K562 (cell line): Measurements from ENCODE around the gene MBOAT1. TPM values are rescaled to one million over a fixed set of nuclear protein-coding genes. Genes with fewer than 3 reads are reported as not detected.
A peak's percentile ranks its signal among the peaks of the same experiment; 100 is the strongest.

ENCODE experiments used
- ATAC-seq: fragments of 200-7000 bp; cut with Tn5 transposase; 3 replicates; pipeline ENCODE4 v1.9.1; 2020; ENCODE audit warnings: moderate library complexity
- Bru-seq: library from RNA; stranded (reverse); fragments of 400-500 nt; gene quantifications from one replicate; lab custom pipeline; 2021; lab: Mats Ljungman, UMichigan
- BruChase-seq, 2 experiments: library from RNA; stranded (reverse); fragments of 400-500 nt; gene quantifications; one replicate each; lab custom pipeline; 2021; lab: Mats Ljungman, UMichigan
- BruUV-seq: library from RNA; stranded (reverse); fragments of 400-500 nt; replicated peaks from 2 replicates; lab custom pipeline; 2021; lab: Mats Ljungman, UMichigan
- CTCF ChIA-PET: fragments of 300-600 bp; formaldehyde crosslinking; extraction: SDS; loops from one replicate; lab custom pipeline; 2021; ENCODE audit warnings: low intra/inter-chr PET ratio; lab: Yijun Ruan, JAX
- POLR2A ChIA-PET: fragments of 300-600, 350-650 bp; sonication (Branson Sonifier 250); formaldehyde crosslinking; extraction: SDS; loops from one replicate; lab custom pipeline; 2021; ENCODE audit warnings: antibody characterized with exemption, inconsistent platforms; lab: Yijun Ruan, JAX
- DNase-seq, 4 experiments: peaks; one replicate each; pipeline versions ENCODE4 v3.0.0 to v3.0.0-alpha.2; 2011 to 2018; ENCODE audit warnings: low spot score in 3 of 4, mixed read lengths in 3 of 4; ENCODE audit errors: extremely low read depth in 1 of 4
- FAIRE-seq: peaks from 2 replicates; lab custom pipeline; 2011; peaks lifted over from hg19 to GRCh38; lab: Jason Lieb, UNC
- H2AFZ ChIP-seq: 2 replicates; pipeline ENCODE4 v1.6.0; 2011; ENCODE audit warnings: low read depth, low read length, control low read depth, inconsistent platforms
- H3K27ac ChIP-seq: fragments of 200-600 bp; 3 replicates; pipeline ENCODE4 v1.8.0; 2011; ENCODE audit warnings: low read depth, mild to moderate bottlenecking, control low read depth, inconsistent platforms, low read length, moderate library complexity, mixed read lengths; ENCODE audit errors: extremely low read depth
- H3K27me3 ChIP-seq, 2 experiments: fragments of 300-600 bp in 1 of 2; 2 replicates in 1 of 2; 3 replicates in 1 of 2; pipeline versions ENCODE4 v1.6.0 to v1.8.0; 2011; ENCODE audit warnings: inconsistent platforms in 2 of 2, low read length in 2 of 2, mild to moderate bottlenecking in 1 of 2, mixed read lengths in 1 of 2, moderate library complexity in 1 of 2; ENCODE audit not compliant: control insufficient read depth in 2 of 2, insufficient read depth in 2 of 2
- H3K36me3 ChIP-seq: fragments of 300-600 bp; 3 replicates; pipeline ENCODE4 v1.8.0; 2011; ENCODE audit warnings: mild to moderate bottlenecking, low read length, inconsistent platforms; ENCODE audit not compliant: control insufficient read depth, insufficient read depth
- H3K4me1 ChIP-seq, 2 experiments: fragments of 200-600 bp in 1 of 2; replicated peaks in 1 of 2; 2 replicates in 1 of 2; 3 replicates in 1 of 2; pipeline versions ENCODE4 v1.5.1 to v1.8.0; 2011; ENCODE audit warnings: inconsistent platforms in 2 of 2, low read length in 2 of 2, mild to moderate bottlenecking in 1 of 2, mixed read lengths in 1 of 2, moderate library complexity in 1 of 2; ENCODE audit not compliant: control insufficient read depth in 2 of 2, insufficient read depth in 2 of 2
- H3K4me2 ChIP-seq: 2 replicates; pipeline ENCODE4 v1.6.1; 2011; ENCODE audit warnings: low read length, control low read depth, inconsistent platforms, mixed read lengths; ENCODE audit not compliant: insufficient read depth
- H3K4me3 ChIP-seq: fragments of 200-600 bp; sonication (generic), shearing (Covaris generic); 2 replicates; pipeline ENCODE4 v1.5.1; 2016; ENCODE audit warnings: control low read depth, inconsistent platforms
- H3K79me2 ChIP-seq: fragments of 200-600 bp; 3 replicates; pipeline ENCODE4 v1.8.0; 2011; ENCODE audit warnings: low read length, inconsistent platforms; ENCODE audit not compliant: control insufficient read depth, insufficient read depth
- H3K9ac ChIP-seq, 2 experiments: 2 replicates each; pipeline versions ENCODE4 v1.6.0 to v1.6.1; 2011; ENCODE audit warnings: low read depth in 2 of 2, low read length in 2 of 2, control low read depth in 1 of 2, inconsistent platforms in 1 of 2, mild to moderate bottlenecking in 1 of 2, mixed read lengths in 1 of 2; ENCODE audit not compliant: insufficient read depth in 1 of 2
- H3K9me1 ChIP-seq: one replicate; pipeline ENCODE4 v1.6.0; 2011; ENCODE audit warnings: inconsistent platforms, mild to moderate bottlenecking, low read length, moderate library complexity; ENCODE audit not compliant: control insufficient read depth, insufficient read depth
- H3K9me3 ChIP-seq: replicated peaks from 2 replicates; pipeline ENCODE4 v1.5.1; 2011; ENCODE audit warnings: low read depth, low read length, inconsistent platforms; ENCODE audit not compliant: control insufficient read depth, insufficient read depth
- H4K20me1 ChIP-seq: replicated peaks from 2 replicates; pipeline ENCODE4 v1.6.1; 2011; ENCODE audit warnings: low read length, inconsistent platforms, mixed read lengths; ENCODE audit not compliant: control insufficient read depth, insufficient read depth
- CHD1 ChIP-seq: fragments of 200-600 bp; sonication (generic); IDR thresholded peaks from one replicate; pipeline ENCODE4 v1.6.1; 2012; ENCODE audit warnings: mild to moderate bottlenecking, moderate library complexity, low read length, inconsistent platforms
- FOXK2 ChIP-seq, 2 experiments: fragments of 450-650 bp; IDR thresholded peaks in 1 of 2; conservative IDR thresholded peaks in 1 of 2; 2 replicates each; pipeline ENCODE4 v1.6.1; 2016; ENCODE audit warnings: low read depth in 2 of 2, mild to moderate bottlenecking in 1 of 2
- KLF6 ChIP-seq: fragments of 250-450 bp; sonication (Bioruptor Pico); IDR thresholded peaks from 2 replicates; pipeline ENCODE4 v1.4.0; 2020; ENCODE audit warnings: mild to moderate bottlenecking, moderate library complexity, borderline replicate concordance
- MBD2 ChIP-seq: sonication (generic); IDR thresholded peaks from 2 replicates; pipeline ENCODE4 v1.6.1; 2016; ENCODE audit warnings: low read depth, borderline replicate concordance
- PHB ChIP-seq: fragments of 250-450 bp; sonication (Bioruptor Pico); IDR thresholded peaks from 2 replicates; pipeline ENCODE4 v1.5.0; 2021
- POLR2AphosphoS5 ChIP-seq: IDR thresholded peaks from 2 replicates; pipeline ENCODE4 v1.6.1; 2011; ENCODE audit warnings: mild to moderate bottlenecking, low read depth, low read length, moderate library complexity; ENCODE audit not compliant: control insufficient read depth, insufficient read depth
- SPI1 ChIP-seq: IDR thresholded peaks from 2 replicates; pipeline ENCODE4 v1.6.1; 2011; ENCODE audit warnings: low read depth, low read length, control low read depth, borderline replicate concordance
- WGBS: fragments of 100-300 bp; shearing (Covaris generic); methylation state at CpG from one replicate; pipeline ENCODE4 v1.1.6; 2016; ENCODE audit warnings: low coverage, mixed read lengths; ENCODE audit not compliant: insufficient coverage; ENCODE audit errors: missing lambda C conversion rate; 5-methylcytosine and 5-hydroxymethylcytosine counted together
- in situ Hi-C: fragments of 300-500 bp; cut with MboI; formaldehyde crosslinking; loops from 4 replicates; pipeline ENCODE4 v1.15.0; 2018; ENCODE audit warnings: inconsistent platforms, mixed read lengths
- intact Hi-C: fragments of 100-400 bp; cut with micrococcal nuclease; formaldehyde crosslinking; loops from 2 replicates; pipeline ENCODE4 v1.14.2; 2022
- long read RNA-seq, 3 experiments: library from polyadenylated mRNA in 2 of 3; library from RNA in 1 of 3; unstranded in 2 of 3; stranded (forward) in 1 of 3; transcript quantifications; one replicate each; pipeline ENCODE4 v2.0.0, GENCODE V29; 2019 to 2022
- polyA minus RNA-seq, 3 experiments: library from RNA; depleted of rRNA, polyadenylated mRNA; stranded (reverse); fragments of >200 nt; gene quantifications; 2 replicates each; pipeline ENCODE4 v1.2.3, GENCODE V29; 2011
- polyA plus RNA-seq, 8 experiments: library from polyadenylated mRNA; depleted of rRNA in 4 of 8; stranded (reverse) in 5 of 8; unstranded in 3 of 8; fragments of >200 nt; fragmentation: Nextera tagmentation in 2 of 8; fragmentation: Illumina TruSeq in 1 of 8; extraction: Ambion mirVana in 2 of 8; extraction: Trizol in 1 of 8; gene quantifications; 2 replicates each; pipeline versions ENCODE4 v1.2.1 to v1.2.3, GENCODE V29; 2011 to 2014; ENCODE audit warnings: inconsistent platforms in 1 of 8, missing spikeins in 1 of 8
- total RNA-seq, 7 experiments: library from RNA; depleted of rRNA in 6 of 7; stranded (reverse); fragments of >200 nt in 6 of 7; fragmentation: Illumina TruSeq in 2 of 7; extraction: Trizol in 2 of 7; gene quantifications; 2 replicates each; pipeline versions ENCODE4 v1.2.1 to v1.2.3, GENCODE V29; 2011 to 2021; ENCODE audit warnings: low replicate concordance in 1 of 7
- TF ChIP-seq, protein P1 (sequence below): fragments of 250-450 bp; sonication (Bioruptor Pico); IDR thresholded peaks from 2 replicates; pipeline ENCODE4 v1.4.0; 2020
- TF ChIP-seq, protein P2 (sequence below): fragments of 250-450 bp; sonication (Bioruptor Pico); IDR thresholded peaks from 2 replicates; pipeline ENCODE4 v1.8.0; 2021; ENCODE audit warnings: mild to moderate bottlenecking, moderate library complexity

The MBOAT1 gene, protein sequence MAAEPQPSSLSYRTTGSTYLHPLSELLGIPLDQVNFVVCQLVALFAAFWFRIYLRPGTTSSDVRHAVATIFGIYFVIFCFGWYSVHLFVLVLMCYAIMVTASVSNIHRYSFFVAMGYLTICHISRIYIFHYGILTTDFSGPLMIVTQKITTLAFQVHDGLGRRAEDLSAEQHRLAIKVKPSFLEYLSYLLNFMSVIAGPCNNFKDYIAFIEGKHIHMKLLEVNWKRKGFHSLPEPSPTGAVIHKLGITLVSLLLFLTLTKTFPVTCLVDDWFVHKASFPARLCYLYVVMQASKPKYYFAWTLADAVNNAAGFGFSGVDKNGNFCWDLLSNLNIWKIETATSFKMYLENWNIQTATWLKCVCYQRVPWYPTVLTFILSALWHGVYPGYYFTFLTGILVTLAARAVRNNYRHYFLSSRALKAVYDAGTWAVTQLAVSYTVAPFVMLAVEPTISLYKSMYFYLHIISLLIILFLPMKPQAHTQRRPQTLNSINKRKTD
- total RNA-seq (2011; cell fraction: chromatin; rRNA removed; ENCODE audit: low replicate concordance): 21.3 and 23.7 TPM in 2 replicates
- 16.7 and 20.0 TPM in 2 replicates for total RNA-seq (2011; cell fraction: nucleolus; rRNA removed)
- 23.1 and 26.4 TPM in 2 replicates for total RNA-seq (2011; cell fraction: nucleoplasm; rRNA removed)
- total RNA-seq (2014; rRNA removed): 8.8 and 10.0 TPM in 2 replicates
- total RNA-seq (2014; rRNA removed; fragmentation: Illumina TruSeq; extraction: Trizol): 15.2 and 16.0 TPM in 2 replicates
- 14.9 and 15.1 TPM in 2 replicates for total RNA-seq (2015; rRNA removed; fragmentation: Illumina TruSeq; extraction: Trizol)
- 13.9 and 16.5 TPM in 2 replicates for total RNA-seq (2021)
- 10.3 and 11.0 TPM in 2 replicates for polyA plus RNA-seq (2011; rRNA removed)
- 5.5 and 9.5 TPM in 2 replicates for polyA plus RNA-seq (2011; cell fraction: cytosol; rRNA removed)
- 22.9 and 25.9 TPM in 2 replicates for polyA plus RNA-seq (2011; cell fraction: nucleus; rRNA removed)
- polyA plus RNA-seq (2012): 10.1 and 17.6 TPM in 2 replicates
- 9.6 and 10.3 TPM in 2 replicates for polyA plus RNA-seq (2014; fragmentation: Illumina TruSeq; extraction: Trizol)
- under 1 TPM; 0.13 to 0.39 TPM for polyA plus RNA-seq (2014; fragmentation: Nextera tagmentation; extraction: Ambion mirVana)
- polyA plus RNA-seq (2014; rRNA removed): 5.2 and 5.7 TPM in 2 replicates
- 22.1 and 24.6 TPM in 2 replicates for polyA minus RNA-seq (2011; rRNA and poly(A)+ RNA removed)
- polyA minus RNA-seq (2011; cell fraction: cytosol; rRNA and poly(A)+ RNA removed): 11.5 and 12.0 TPM in 2 replicates
- 12.0 and 16.4 TPM in 2 replicates for polyA minus RNA-seq (2011; cell fraction: nucleus; rRNA and poly(A)+ RNA removed)
- Bru-seq, nascent RNA: percentile 69 among the genes with signal in this experiment
- percentile 72 among the genes with signal in this experiment for BruChase-seq, experiment 1, labeled RNA remaining after a 2-hour chase
- percentile 69 among the genes with signal in this experiment for BruChase-seq, experiment 2, labeled RNA remaining after a 6-hour chase
- long read RNA-seq, experiment 1, transcript MBOAT1-201 (13 exons, 1,794 nt): major isoform, 22 of 43 reads
- long read RNA-seq, experiment 1, partial matches to known transcripts: 9 of 43 reads
- long read RNA-seq, experiment 1, other reads (novel, unspliced or antisense): 12 of 43 reads
- long read RNA-seq, experiment 2, partial matches to known transcripts: 1 of 3 reads
- long read RNA-seq, experiment 2, other reads (novel, unspliced or antisense): 1 of 3 reads
- long read RNA-seq, experiment 3, partial matches to known transcripts: 0 of 1 reads
- long read RNA-seq, experiment 3, other reads (novel, unspliced or antisense): 0 of 1 reads

DNA sequence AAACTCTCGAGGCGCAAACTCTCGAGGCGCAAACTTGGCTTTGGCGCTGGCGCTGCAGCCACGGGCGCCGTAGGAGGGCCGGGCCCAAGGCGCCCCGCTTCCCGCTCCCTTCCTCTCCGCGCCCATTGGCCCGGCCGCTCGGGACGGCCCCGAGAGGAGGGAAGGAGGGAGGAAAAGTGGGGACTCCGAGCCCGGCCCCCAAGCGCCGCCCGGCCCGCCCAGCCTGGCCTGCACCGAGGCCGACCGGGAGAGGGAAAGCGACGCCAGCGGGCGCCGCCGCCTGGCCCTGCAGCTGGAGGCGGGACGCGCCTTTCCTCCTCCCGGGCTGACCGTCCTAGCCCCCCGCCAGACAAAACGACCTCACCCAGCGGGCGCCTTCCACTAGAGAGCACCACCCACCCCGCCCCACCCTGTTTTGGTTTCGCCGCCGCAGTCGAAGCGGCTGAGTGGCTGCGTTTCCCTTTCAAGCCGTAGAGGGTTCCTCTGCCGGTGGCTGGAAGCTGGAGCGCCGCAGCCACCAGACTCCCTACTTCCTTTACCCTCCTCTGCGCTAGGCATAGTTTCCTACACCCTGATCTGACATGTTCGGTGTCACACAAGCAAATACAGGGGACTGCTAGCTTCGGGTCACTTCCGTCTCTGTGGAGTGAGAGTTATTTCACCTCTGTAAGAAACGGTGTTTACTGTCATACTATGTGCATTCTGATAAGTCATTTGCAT is at the start of gene MBOAT1:
Gene MBOAT1 (minus strand): TSS at position 78 of the 720 bp plus-strand sequence. CDS start 235 bp downstream, outside the sequence.
- WGBS: 2% methylated on average over 33 of the region's 60 CpGs
- H3K4me2 ChIP-seq: peak within 1 kb of the TSS; percentile 98
- peak; percentile 94 for ATAC-seq
- peaks cover 34 to 43% of the 10 kb centered on the region in 2 experiments for H3K4me1 ChIP-seq
- H3K27ac ChIP-seq: peak within 1 kb of the TSS; percentile 86
- peak within 1 kb of the TSS; percentile 82 to 96 for H3K9ac ChIP-seq
- peak within 1 kb of the TSS; percentile 98 for H2AFZ ChIP-seq
- no peaks in the 10 kb centered on the region for H3K36me3 ChIP-seq
- intact Hi-C loops: loop anchor here (1.0 to 5.0 kb wide), 6 partner anchors 60 to 196 kb away; partner anchors contain the start of gene E2F3
- no peaks in the 10 kb centered on the region for H3K9me3 ChIP-seq
- DNase-seq: peak; percentile 89 to 93 (median 91)
- H4K20me1 ChIP-seq: no peaks in the 10 kb centered on the region
- peak; percentile 35 for FAIRE-seq
- in situ Hi-C loops: no loop called here
- no peaks in the 10 kb centered on the region for H3K27me3 ChIP-seq
- CTCF ChIA-PET: interaction anchor here (0.6 kb wide), 1 partner anchor 80 kb away, joined by 3 read pairs; no protein-coding TSS in a partner anchor
- POLR2A ChIA-PET: interaction anchor here (0.5 to 2.6 kb wide), 14 partner anchors 9 to 1251 kb away, joined by 3 to 18 read pairs (median 4); no protein-coding TSS in a partner anchor
- no peaks in the 10 kb centered on the region for H3K9me1 ChIP-seq
- peak within 1 kb of the TSS; percentile 59 for H3K4me3 ChIP-seq
- BruUV-seq: no TSS peak
- H3K79me2 ChIP-seq: peaks cover 20% of the 10 kb centered on the region; the same call in 1 of the 3 replicates
- peak; percentile 23; the same call in 1 of the 2 replicates for TF ChIP-seq SPI1
- TF ChIP-seq, protein P1, sequence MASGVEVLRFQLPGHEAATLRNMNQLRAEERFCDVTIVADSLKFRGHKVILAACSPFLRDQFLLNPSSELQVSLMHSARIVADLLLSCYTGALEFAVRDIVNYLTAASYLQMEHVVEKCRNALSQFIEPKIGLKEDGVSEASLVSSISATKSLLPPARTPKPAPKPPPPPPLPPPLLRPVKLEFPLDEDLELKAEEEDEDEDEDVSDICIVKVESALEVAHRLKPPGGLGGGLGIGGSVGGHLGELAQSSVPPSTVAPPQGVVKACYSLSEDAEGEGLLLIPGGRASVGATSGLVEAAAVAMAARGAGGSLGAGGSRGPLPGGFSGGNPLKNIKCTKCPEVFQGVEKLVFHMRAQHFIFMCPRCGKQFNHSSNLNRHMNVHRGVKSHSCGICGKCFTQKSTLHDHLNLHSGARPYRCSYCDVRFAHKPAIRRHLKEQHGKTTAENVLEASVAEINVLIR: peak; percentile 19; the same call in 1 of the 2 replicates
- TF ChIP-seq PHB: no peak
- TF ChIP-seq KLF6: no peak
- no peak; the same call in 1 of the 2 replicates for TF ChIP-seq MBD2
- peak; percentile 33 for TF ChIP-seq CHD1
- TF ChIP-seq POLR2AphosphoS5: peak; percentile 64
- peak in 1 of 2 experiments; percentile 47; a peak in 2 of 4 replicates for TF ChIP-seq FOXK2 (conservative IDR thresholded peaks at IDR 0.05 in 1 of 2, IDR thresholded peaks at IDR 0.05 in 1 of 2; ENCODE audit: low read depth in 2 of 2)
- TF ChIP-seq, protein P2, sequence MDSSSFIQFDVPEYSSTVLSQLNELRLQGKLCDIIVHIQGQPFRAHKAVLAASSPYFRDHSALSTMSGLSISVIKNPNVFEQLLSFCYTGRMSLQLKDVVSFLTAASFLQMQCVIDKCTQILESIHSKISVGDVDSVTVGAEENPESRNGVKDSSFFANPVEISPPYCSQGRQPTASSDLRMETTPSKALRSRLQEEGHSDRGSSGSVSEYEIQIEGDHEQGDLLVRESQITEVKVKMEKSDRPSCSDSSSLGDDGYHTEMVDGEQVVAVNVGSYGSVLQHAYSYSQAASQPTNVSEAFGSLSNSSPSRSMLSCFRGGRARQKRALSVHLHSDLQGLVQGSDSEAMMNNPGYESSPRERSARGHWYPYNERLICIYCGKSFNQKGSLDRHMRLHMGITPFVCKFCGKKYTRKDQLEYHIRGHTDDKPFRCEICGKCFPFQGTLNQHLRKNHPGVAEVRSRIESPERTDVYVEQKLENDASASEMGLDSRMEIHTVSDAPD (CRISPR knock-in tag): no peak
